CD4-positive, alpha-beta T cell treated with Interleukin-17A for 4 hours (primary cell): ENCODE measurements around the gene RFTN1.
A peak's percentile ranks its signal among the peaks of the same experiment; 100 is the strongest.
"Not testable (repeated sequence)": the region's sequence is repeated elsewhere in the genome, so short reads cannot be mapped to it uniquely, and the experiment has no call there.

Source experiments
- DNase-seq: peaks from one replicate; pipeline ENCODE4 v3.0.0-alpha.2; 2020; ENCODE audit warnings: mixed read lengths

RFTN1 gene

GRCh38 chr3:16506451-16506850 lies 7.0 kb downstream of the RFTN1 start:
- DNase-seq: no peak

- DNase-seq: no peak
These were observed 8.8 kb downstream of the RFTN1 start for GRCh38 chr3:16504692-16505091.

GRCh38 chr3:16504242-16504641 lies 9.3 kb downstream of the RFTN1 start:
- DNase-seq: no peak

GRCh38 chr3:16503191-16503776 lies 10.2 kb downstream of the RFTN1 start:
- no peak for DNase-seq

GRCh38 chr3:16502347-16502908 lies 11.1 kb downstream of the RFTN1 start:
- no peak for DNase-seq

GRCh38 chr3:16501376-16501775 lies 12.1 kb downstream of the RFTN1 start:
- DNase-seq: no peak

GRCh38 chr3:16500911-16501310 lies 12.6 kb downstream of the RFTN1 start:
- no peak for DNase-seq

- no peak for DNase-seq
These were observed 13.4 kb downstream of the RFTN1 start for GRCh38 chr3:16500093-16500492.

- no peak for DNase-seq
These were observed 14.1 kb downstream of the RFTN1 start for GRCh38 chr3:16499351-16499750.

GRCh38 chr3:16498130-16498890 lies 15.2 kb downstream of the RFTN1 start:
- no peak for DNase-seq

- peak; percentile 29 for DNase-seq
These were observed 16.9 kb downstream of the RFTN1 start for GRCh38 chr3:16496408-16497222.

- peak; percentile 19 for DNase-seq
These were observed 17.5 kb downstream of the RFTN1 start for GRCh38 chr3:16496008-16496407.

GRCh38 chr3:16494814-16495431 lies 18.6 kb downstream of the RFTN1 start:
- DNase-seq: no peak

GRCh38 chr3:16494094-16494493 lies 19.4 kb downstream of the RFTN1 start:
- no peak for DNase-seq

- DNase-seq: no peak
These were observed 23.4 kb downstream of the RFTN1 start for GRCh38 chr3:16490062-16490619.

- not testable (repeated sequence) for DNase-seq
These were observed 24.0 kb downstream of the RFTN1 start for GRCh38 chr3:16489326-16490061.

- no peak for DNase-seq
These were observed 24.9 kb downstream of the RFTN1 start for GRCh38 chr3:16488637-16489036.

GRCh38 chr3:16487511-16488175 lies 25.9 kb downstream of the RFTN1 start:
- no peak for DNase-seq

GRCh38 chr3:16486951-16487480 lies 26.5 kb downstream of the RFTN1 start:
- no peak for DNase-seq

- DNase-seq: no peak
These were observed 27.3 kb downstream of the RFTN1 start for GRCh38 chr3:16486201-16486600.

- no peak for DNase-seq
These were observed 28.0 kb downstream of the RFTN1 start for GRCh38 chr3:16485395-16485992.
